Dermis blood vessel endothelial cell (primary cell): ENCODE measurements around the gene ZNF841. TPM values are rescaled to one million over a fixed set of nuclear protein-coding genes. Genes with fewer than 3 reads are reported as not detected.
A peak's percentile ranks its signal among the peaks of the same experiment; 100 is the strongest.
"Not testable (repeated sequence)": the region's sequence is repeated elsewhere in the genome, so short reads cannot be mapped to it uniquely, and the experiment has no call there.

Experiments
- DNase-seq: peaks from one replicate; pipeline ENCODE4 v3.0.0; 2010
- total RNA-seq: library from RNA; depleted of rRNA; stranded (reverse); fragments of >200 nt; gene quantifications from 2 replicates; pipeline ENCODE4 v1.2.3, GENCODE V29; 2014

ZNF841 gene
- total RNA-seq, 1 donor from 2014 or later, result 22.5 TPM

DNA sequence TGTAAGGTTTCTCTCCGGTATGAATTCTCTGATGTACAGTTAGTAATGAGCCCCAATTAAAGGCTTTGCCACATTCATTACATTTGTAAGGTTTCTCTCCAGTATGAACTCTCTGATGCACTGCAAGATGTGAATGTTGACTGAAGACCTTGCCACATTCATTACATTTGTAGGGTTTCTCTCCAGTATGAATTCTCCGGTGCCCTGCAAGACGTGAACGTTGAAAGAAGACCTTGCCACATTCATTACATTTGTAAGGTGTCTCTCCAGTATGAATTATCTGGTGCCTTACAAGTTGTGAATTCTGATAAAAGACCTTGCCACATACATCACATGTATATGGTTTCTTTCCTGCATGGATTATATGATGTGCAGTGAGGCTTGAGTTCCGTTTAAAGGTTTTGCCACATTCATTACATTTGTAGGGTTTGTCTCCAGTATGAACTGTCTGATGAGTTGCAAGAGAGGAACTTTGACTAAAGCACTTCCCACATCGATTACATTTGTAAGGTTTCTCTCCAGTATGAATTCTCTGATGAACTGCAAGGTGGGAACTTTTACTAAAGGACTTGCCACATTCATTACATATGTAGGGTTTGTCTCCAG lies 29.2 kb downstream of the ZNF841 start:
- DNase-seq, result no peak

GRCh38 chr19:52065399-52065798 lies 30.2 kb downstream of the ZNF841 start:
- no peak for DNase-seq

DNA sequence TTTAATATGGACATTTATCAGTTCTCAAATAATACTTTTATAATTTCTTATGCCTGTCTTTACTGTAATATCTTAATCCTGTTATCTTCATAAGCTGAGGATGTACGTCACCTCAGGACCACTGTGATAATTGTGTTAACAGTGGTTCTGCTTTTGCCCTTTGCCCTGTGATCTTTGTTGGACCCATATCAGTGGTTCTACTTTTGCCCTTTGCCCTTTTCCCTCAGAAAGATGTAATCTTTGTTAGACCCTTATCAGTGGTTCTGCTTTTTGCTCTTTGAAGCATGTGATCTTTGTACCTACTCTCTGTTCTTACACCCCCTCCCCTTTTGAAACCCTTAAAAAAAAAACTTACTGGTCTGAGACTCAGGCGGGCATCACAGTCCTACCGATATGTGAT lies 39.1 kb downstream of the ZNF841 start:
- DNase-seq, result not testable (repeated sequence)

- not testable (repeated sequence) for DNase-seq
These were observed 43.8 kb downstream of the ZNF841 start for GRCh38 chr19:52051736-52052135.

- DNase-seq, result peak; percentile 96
These were observed 46.7 kb downstream of the ZNF841 start, which contains the start of gene ZNF432 for GRCh38 chr19:52048555-52049501. Gene ZNF432 (minus strand): TSS chr19:52048838. CDS start chr19:52046868, 1,970 bp downstream.

DNA sequence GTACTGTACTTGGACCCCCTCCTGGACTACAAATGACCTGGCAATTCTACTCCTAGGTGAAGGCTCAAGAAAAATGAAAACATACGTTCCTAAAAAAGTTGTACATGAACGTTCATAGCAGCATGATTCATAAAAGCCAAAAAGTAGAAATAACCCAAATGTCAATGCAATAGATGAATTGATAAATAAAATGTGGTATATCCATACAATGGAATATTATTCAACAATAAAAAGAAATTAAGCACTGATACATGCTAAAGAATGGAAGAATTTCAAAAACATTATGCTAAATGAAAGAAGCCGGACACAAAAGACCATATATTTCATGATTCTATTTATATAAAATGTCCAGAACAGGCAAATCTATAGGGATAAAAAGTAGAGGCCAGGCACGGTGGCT lies 56.4 kb downstream of the ZNF841 start:
- no peak for DNase-seq

GRCh38 chr19:52034051-52034728 lies 61.4 kb downstream of the ZNF841 start:
- no peak for DNase-seq

- DNase-seq, result no peak
These were observed 66.8 kb downstream of the ZNF841 start for GRCh38 chr19:52028780-52029123.

DNA sequence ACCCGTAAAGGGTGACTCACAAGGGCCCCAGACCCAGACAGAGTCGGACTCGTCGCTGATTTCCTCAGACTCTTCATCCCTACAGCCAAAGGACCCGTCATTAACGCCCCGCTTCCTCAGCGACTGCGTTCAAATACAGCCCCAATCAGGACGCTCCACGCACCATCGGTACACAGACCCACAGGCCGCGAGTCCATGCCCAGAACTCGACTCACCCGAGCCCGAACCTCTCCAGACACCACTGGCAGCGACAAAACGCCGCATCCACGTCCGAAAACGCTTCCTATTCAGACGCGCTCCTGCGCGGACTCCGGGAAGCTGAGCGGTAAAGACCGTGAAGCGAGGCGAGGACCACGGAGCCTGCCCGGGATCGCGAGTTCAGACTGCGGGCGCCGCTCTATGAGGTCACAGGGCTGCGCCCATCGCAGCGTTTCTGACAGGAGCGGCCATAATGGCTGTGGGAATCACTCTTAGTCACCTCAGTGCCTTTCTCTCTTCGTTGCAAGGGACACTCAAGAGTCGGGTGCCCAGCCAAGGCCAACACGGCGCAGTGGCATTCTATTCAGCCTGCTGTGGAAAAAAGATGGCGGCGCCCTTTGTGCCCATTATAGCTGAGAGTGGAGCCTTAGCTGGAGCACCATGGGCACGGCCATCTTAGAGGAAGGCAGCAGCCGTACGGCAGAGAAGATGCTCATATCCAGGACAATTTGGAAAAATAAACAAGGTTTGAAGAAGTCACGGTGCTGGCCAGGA lies 67.4 kb downstream of the ZNF841 start, which contains the start of gene ZNF614:
Gene ZNF614 (minus strand): TSS at position 353 of the 753 bp plus-strand sequence. CDS start 2,634 bp downstream, outside the sequence.
- DNase-seq, result peak; percentile 91

GRCh38 chr19:52026255-52026990 lies 69.1 kb downstream of the ZNF841 start:
- DNase-seq, result not testable (repeated sequence)

DNA sequence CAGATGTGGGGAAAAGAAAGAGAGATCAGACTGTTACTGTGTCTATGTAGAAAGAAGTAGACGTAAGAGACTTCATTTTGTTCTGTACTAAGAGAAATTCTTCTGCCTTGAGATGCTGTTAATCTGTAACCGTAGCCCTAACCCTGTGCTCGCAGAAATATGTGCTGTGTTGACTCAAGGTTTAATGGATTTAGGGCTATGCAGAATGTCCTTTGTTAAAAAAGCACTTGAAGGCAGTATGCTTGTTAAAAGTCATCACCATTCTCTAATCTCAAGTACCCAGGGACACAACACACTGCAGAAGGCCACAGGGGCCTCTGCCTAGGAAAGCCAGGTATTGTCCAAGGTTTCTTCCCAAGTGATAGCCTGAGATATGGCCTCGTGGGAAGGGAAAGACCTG lies 71.1 kb downstream of the ZNF841 start:
- DNase-seq, result not testable (repeated sequence)

DNA sequence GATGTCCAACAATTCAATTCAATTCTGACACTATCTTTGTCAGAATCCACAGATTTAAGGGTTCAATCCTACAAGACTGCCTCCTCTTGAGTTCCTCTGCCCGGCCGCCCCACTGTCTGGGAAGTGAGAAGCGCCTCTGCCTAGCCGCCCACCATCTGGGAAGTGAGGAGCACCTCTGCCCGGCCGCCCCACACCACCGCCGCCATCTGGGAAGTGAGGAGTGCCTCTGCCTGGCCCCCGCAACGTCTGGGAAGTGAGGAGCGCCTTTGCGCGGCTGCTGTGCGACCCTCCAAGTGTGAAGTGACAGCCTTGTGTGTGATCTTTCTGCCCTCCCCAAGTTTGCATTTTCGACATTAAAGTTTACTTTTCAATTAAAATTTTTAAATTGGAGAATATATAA lies 73.4 kb downstream of the ZNF841 start:
- no peak for DNase-seq

DNA sequence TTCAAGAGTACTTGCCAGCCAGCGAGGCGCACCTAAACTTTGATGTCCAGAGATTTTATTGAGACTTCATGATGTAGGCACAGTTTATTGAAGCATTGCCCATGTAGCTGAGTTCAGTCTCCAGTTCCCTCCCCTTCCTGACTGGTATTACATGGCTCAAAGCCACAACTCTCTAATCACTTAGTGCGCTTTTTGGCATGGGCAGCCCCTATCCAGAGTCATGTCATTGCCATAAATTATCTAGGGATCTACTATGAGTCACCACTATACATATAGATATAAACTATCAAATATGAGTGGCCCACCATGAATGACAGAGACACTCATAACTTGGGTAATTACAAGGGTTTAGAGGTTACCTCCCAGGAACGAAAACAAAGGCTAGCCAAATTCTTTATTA lies 75.1 kb downstream of the ZNF841 start:
- no peak for DNase-seq

Other genes starting within 250 kb of the ZNF841 start
- gene ZNF577, start 207.8 kb downstream of the ZNF841 start, total RNA-seq, result 3.0 and 4.4 TPM in 2 replicates
- 6.5 and 9.2 TPM in 2 replicates for gene ZNF649, start 190.7 kb downstream of the ZNF841 start, total RNA-seq
- 7.7 and 8.5 TPM in 2 replicates for gene ZNF613, start 168.3 kb downstream of the ZNF841 start, total RNA-seq
- gene ZNF350, start 108.9 kb downstream of the ZNF841 start, total RNA-seq, result 11.2 and 14.8 TPM in 2 replicates
- 11.9 and 12.9 TPM in 2 replicates for gene ZNF615, start 87.6 kb downstream of the ZNF841 start, total RNA-seq
- gene ZNF614, start 67.4 kb downstream of the ZNF841 start, total RNA-seq, result 9.9 and 10.1 TPM in 2 replicates
- 6.5 and 10.0 TPM in 2 replicates for gene ZNF432, start 46.9 kb downstream of the ZNF841 start, total RNA-seq
- 8.5 and 9.2 TPM in 2 replicates for gene ZNF616, start 44.2 kb upstream of the ZNF841 start, total RNA-seq
- gene ZNF836, start 75.9 kb upstream of the ZNF841 start, total RNA-seq, result 10.2 and 10.7 TPM in 2 replicates
- 154 and 363 TPM in 2 replicates for gene PPP2R1A, start 94.3 kb upstream of the ZNF841 start, total RNA-seq
- gene ZNF766, start 173.8 kb upstream of the ZNF841 start, total RNA-seq, result 11.9 and 16.2 TPM in 2 replicates
- 4.9 and 5.4 TPM in 2 replicates for gene ZNF480, start 201.4 kb upstream of the ZNF841 start, total RNA-seq
- gene ZNF610, start 240.5 kb upstream of the ZNF841 start, total RNA-seq, result 3.3 and 3.7 TPM in 2 replicates